HG03520 (cell line): ENCODE data around the gene MAD1L1.
A peak's percentile ranks its signal among the peaks of the same experiment; 100 is the strongest.

ENCODE experiments used
- ATAC-seq: cut with Tn5 transposase; IDR thresholded peaks from one replicate; pipeline ENCODE4 v1.9.1; 2021; ENCODE audit warnings: mild to moderate bottlenecking, moderate library complexity; ENCODE audit not compliant: unreplicated experiment

Gene MAD1L1

GRCh38 chr7:2092279-2092678 is 140.5 kb downstream of the MAD1L1 start:
- no peak for ATAC-seq

- ATAC-seq: no peak
These were observed 141.9 kb downstream of the MAD1L1 start for GRCh38 chr7:2090526-2091520.

- no peak for ATAC-seq
These were observed 143.9 kb downstream of the MAD1L1 start for GRCh38 chr7:2088801-2089200.

GRCh38 chr7:2087744-2088143 is 145.0 kb downstream of the MAD1L1 start:
- ATAC-seq: no peak

- ATAC-seq: no peak
These were observed 146.5 kb downstream of the MAD1L1 start for GRCh38 chr7:2086229-2086628.

- no peak for ATAC-seq
These were observed 146.9 kb downstream of the MAD1L1 start for GRCh38 chr7:2085804-2086203.

- no peak for ATAC-seq
These were observed 147.8 kb downstream of the MAD1L1 start for GRCh38 chr7:2084781-2085505.

- ATAC-seq: no peak
These were observed 148.4 kb downstream of the MAD1L1 start for GRCh38 chr7:2084331-2084730.

- no peak for ATAC-seq
These were observed 149.4 kb downstream of the MAD1L1 start for GRCh38 chr7:2083362-2083761.

GRCh38 chr7:2082139-2082998 is 150.4 kb downstream of the MAD1L1 start:
- no peak for ATAC-seq

GRCh38 chr7:2081526-2082135 is 151.1 kb downstream of the MAD1L1 start:
- no peak for ATAC-seq

- ATAC-seq: no peak
These were observed 152.3 kb downstream of the MAD1L1 start for GRCh38 chr7:2080477-2080876.

GRCh38 chr7:2080060-2080387 is 152.7 kb downstream of the MAD1L1 start:
- no peak for ATAC-seq

GRCh38 chr7:2079332-2080059 is 153.2 kb downstream of the MAD1L1 start:
- ATAC-seq: no peak

GRCh38 chr7:2078899-2079298 is 153.8 kb downstream of the MAD1L1 start:
- ATAC-seq: no peak

GRCh38 chr7:2076649-2077064 is 156.1 kb downstream of the MAD1L1 start:
- ATAC-seq: no peak

GRCh38 chr7:2075811-2076210 is 156.9 kb downstream of the MAD1L1 start:
- ATAC-seq: no peak

- no peak for ATAC-seq
These were observed 158.1 kb downstream of the MAD1L1 start for GRCh38 chr7:2074691-2075090.

GRCh38 chr7:2072798-2073197 is 159.9 kb downstream of the MAD1L1 start:
- no peak for ATAC-seq

- peak; percentile 82 for ATAC-seq
These were observed 160.7 kb downstream of the MAD1L1 start for GRCh38 chr7:2072042-2072441.
